Esophagus squamous epithelium (tissue), 4 donors: ENCODE data around the gene FABP7.

Source experiments
- CTCF ChIP-seq, 6 experiments: fragments of 450-650 bp in 4 of 6; fragments of 200-600 bp in 2 of 6; sonication (generic) in 2 of 6; IDR thresholded peaks; one replicate each; pipeline ENCODE4 v1.5.1; 2016 to 2019; ENCODE audit warnings: antibody characterized with exemption in 6 of 6, mild to moderate bottlenecking in 4 of 6, moderate library complexity in 4 of 6
- POLR2A ChIP-seq, 4 donors: fragments of 450-650 bp; IDR thresholded peaks; one replicate each; pipeline ENCODE4 v1.6.1; 2017; ENCODE audit warnings: antibody characterized with exemption in 4 of 4, mild to moderate bottlenecking in 4 of 4, moderate library complexity in 3 of 4

GRCh38 chr6:122772724-122773415, 6.6 kb upstream of the FABP7 start:
- TF ChIP-seq POLR2A (IDR thresholded peaks at IDR 0.05) (no peak), CTCF (IDR thresholded peaks at IDR 0.05) (peak in 1 of 6 experiments; percentile 29)
